H1 (cell line): ENCODE data around the gene TNS3.

Experiments used
- CBX5 ChIP-seq: fragments of 300-800, 300-1000 bp; sonication (generic); IDR thresholded peaks from 2 replicates; pipeline ENCODE4 v1.7.1; 2016; ENCODE audit warnings: antibody characterized with exemption, low read length, low read depth
- CEBPB ChIP-seq: IDR thresholded peaks from 2 replicates; pipeline ENCODE4 v1.6.1; 2012; ENCODE audit warnings: low read depth, low read length
- EZH2 ChIP-seq: fragments of 200-600 bp; sonication (generic); IDR thresholded peaks from 2 replicates; pipeline ENCODE4 v1.7.1; 2012; ENCODE audit warnings: low read depth, mild to moderate bottlenecking, moderate library complexity, low read length, inconsistent platforms; ENCODE audit not compliant: severe bottlenecking
- HDAC2 ChIP-seq, 2 experiments: fragments of 300-600 bp in 1 of 2; sonication (generic) in 1 of 2; IDR thresholded peaks; 2 replicates each; pipeline ENCODE4 v1.6.1; 2011 to 2012; ENCODE audit warnings: low read depth in 2 of 2, low read length in 2 of 2, mild to moderate bottlenecking in 2 of 2, moderate library complexity in 2 of 2, borderline replicate concordance in 1 of 2, inconsistent platforms in 1 of 2
- JUN ChIP-seq: IDR thresholded peaks from 2 replicates; pipeline ENCODE4 v1.6.1; 2011; ENCODE audit warnings: low read depth, mild to moderate bottlenecking, improper control_type of control experiment, low read length
- POLR2AphosphoS5 ChIP-seq: IDR thresholded peaks from 2 replicates; pipeline ENCODE4 v1.6.1; 2011; ENCODE audit warnings: low read depth, low read length
- RAD21 ChIP-seq, 2 experiments: IDR thresholded peaks in 1 of 2; conservative IDR thresholded peaks in 1 of 2; 2 replicates each; pipeline ENCODE4 v1.6.1; 2011; ENCODE audit warnings: low read depth in 2 of 2, low read length in 2 of 2, improper control_type of control experiment in 1 of 2, inconsistent platforms in 1 of 2, mild to moderate bottlenecking in 1 of 2, moderate library complexity in 1 of 2
- RBBP5 ChIP-seq: IDR thresholded peaks from 2 replicates; pipeline ENCODE4 v1.7.1; 2012; ENCODE audit warnings: low read depth, mild to moderate bottlenecking, inconsistent platforms, low read length, moderate library complexity, borderline replicate concordance
- SRF ChIP-seq: IDR thresholded peaks from 2 replicates; pipeline ENCODE4 v1.6.1; 2011; ENCODE audit warnings: mild to moderate bottlenecking, low read depth, low read length, moderate library complexity
- TAF1 ChIP-seq: IDR thresholded peaks from 2 replicates; pipeline ENCODE4 v1.6.1; 2011; ENCODE audit warnings: mild to moderate bottlenecking, low read depth, low read length
- TBP ChIP-seq: IDR thresholded peaks from 2 replicates; pipeline ENCODE4 v1.6.1; 2011; ENCODE audit warnings: low read depth, low read length, improper control_type of control experiment
- ZNF274 ChIP-seq: IDR thresholded peaks from 2 replicates; pipeline ENCODE4 v1.7.0; 2012; ENCODE audit warnings: low read length, borderline replicate concordance; ENCODE audit errors: extremely low read depth
- TF ChIP-seq, protein P1 (sequence below), 3 experiments: IDR thresholded peaks; 1 replicate in 2 of 3; 2 replicates in 1 of 3; pipeline versions ENCODE4 v1.5.1 to v1.6.1; 2011; ENCODE audit warnings: low read length in 3 of 3, mild to moderate bottlenecking in 3 of 3, inconsistent platforms in 2 of 3, low read depth in 1 of 3, moderate library complexity in 1 of 3; ENCODE audit not compliant: insufficient read depth in 1 of 3; ENCODE audit errors: control extremely low read depth in 1 of 3
- TF ChIP-seq, protein P2 (sequence below): IDR thresholded peaks from 2 replicates; pipeline ENCODE4 v1.6.1; 2011; ENCODE audit warnings: low read depth, mild to moderate bottlenecking, low read length; ENCODE audit not compliant: insufficient read depth

DNA sequence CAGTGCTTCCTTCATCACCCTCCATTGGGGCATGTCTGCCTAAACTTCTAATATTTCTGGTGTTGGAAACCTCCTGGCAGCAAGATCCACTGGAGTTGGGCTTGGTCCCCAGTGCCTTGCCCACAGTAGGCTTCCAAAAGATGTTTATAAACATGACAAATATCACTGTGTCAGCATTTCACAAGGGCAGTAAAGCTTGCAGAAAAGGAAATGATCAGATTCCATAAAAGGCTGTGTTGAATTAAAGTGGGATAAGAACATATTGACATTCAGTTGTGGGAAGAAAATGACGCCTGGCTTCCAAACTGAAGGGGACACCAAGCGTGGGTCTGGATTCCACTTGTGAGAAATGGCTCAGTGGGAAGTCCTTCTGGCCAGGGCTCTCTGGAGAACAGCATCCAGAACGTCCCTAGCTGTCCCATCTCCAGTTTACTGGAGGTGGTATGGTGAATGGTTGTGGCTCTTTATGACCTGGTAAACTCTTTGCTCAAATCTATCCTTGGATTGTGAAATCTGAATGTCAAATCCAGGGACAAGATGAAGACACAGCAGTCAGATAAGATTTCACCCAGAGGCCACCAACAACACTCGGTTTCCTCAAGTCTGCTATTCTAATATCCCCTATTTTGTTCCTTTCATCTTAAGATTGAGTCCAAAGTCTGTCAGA lies 287.2 kb downstream of the TNS3 start:
- TF ChIP-seq, protein P1, sequence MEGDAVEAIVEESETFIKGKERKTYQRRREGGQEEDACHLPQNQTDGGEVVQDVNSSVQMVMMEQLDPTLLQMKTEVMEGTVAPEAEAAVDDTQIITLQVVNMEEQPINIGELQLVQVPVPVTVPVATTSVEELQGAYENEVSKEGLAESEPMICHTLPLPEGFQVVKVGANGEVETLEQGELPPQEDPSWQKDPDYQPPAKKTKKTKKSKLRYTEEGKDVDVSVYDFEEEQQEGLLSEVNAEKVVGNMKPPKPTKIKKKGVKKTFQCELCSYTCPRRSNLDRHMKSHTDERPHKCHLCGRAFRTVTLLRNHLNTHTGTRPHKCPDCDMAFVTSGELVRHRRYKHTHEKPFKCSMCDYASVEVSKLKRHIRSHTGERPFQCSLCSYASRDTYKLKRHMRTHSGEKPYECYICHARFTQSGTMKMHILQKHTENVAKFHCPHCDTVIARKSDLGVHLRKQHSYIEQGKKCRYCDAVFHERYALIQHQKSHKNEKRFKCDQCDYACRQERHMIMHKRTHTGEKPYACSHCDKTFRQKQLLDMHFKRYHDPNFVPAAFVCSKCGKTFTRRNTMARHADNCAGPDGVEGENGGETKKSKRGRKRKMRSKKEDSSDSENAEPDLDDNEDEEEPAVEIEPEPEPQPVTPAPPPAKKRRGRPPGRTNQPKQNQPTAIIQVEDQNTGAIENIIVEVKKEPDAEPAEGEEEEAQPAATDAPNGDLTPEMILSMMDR (IDR thresholded peaks at IDR 0.05; ENCODE audit: control extremely low read depth in 1 of 3, insufficient read depth in 1 of 3, low read depth in 1 of 3, low read length in 3 of 3), result no peak
- TF ChIP-seq, protein P2, sequence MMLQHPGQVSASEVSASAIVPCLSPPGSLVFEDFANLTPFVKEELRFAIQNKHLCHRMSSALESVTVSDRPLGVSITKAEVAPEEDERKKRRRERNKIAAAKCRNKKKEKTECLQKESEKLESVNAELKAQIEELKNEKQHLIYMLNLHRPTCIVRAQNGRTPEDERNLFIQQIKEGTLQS, result no peak
- TF ChIP-seq HDAC2 (IDR thresholded peaks at IDR 0.05; ENCODE audit: borderline replicate concordance in 1 of 2, low read depth in 2 of 2, low read length in 2 of 2) (no peak), POLR2AphosphoS5 (no peak), JUN (no peak), CBX5 (no peak), EZH2 (no peak), SRF (no peak), TAF1 (no peak), CEBPB (no peak), RAD21 (IDR thresholded peaks at IDR 0.05 in 1 of 2, conservative IDR thresholded peaks at IDR 0.05 in 1 of 2; ENCODE audit: low read depth in 2 of 2, low read length in 2 of 2) (no peak), TBP (no peak), RBBP5 (no peak), ZNF274 (no peak)
